8988T (cell line): ENCODE data around the gene ALOX5AP.

Source experiments
- DNase-seq: peaks from one replicate; pipeline ENCODE4 v3.0.0; 2011

ALOX5AP gene

DNA sequence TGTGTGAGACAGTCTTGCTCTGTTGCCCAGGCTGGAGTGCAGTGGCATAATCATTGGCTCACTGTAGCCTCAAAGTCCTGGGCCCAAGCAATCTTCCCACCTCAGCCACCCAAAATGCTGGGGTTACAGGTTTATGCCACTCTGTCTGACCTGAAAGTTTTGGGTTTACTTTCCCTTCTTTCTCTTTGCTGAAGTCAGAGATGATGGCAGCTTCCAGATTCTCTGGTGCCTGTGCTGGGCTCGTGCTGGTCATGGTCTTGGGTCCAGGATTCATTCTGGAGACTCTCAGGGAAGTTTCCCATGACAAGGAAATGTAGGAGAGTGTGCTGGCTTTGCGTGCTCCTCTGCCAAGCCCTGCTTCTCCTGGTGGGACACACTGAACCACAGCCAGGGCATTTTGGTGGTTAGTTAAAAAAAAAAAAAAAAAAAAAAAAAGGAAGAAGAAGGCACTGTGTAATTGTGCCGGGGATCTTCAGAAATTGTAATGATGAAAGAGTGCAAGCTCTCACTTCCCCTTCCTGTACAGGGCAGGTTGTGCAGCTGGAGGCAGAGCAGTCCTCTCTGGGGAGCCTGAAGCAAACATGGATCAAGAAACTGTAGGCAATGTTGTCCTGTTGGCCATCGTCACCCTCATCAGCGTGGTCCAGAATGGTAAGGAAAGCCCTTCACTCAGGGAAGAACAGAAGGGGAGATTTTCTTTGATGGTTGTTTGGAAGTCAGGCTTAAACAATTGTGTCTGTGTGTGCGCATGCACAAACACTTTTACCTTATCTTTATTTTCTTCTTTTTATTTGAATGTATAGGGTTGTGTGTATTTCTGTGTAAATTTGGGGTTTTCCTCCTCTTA lies at the start of gene ALOX5AP:
ALOX5AP (plus strand) TSS at position 519 of the 847 bp plus-strand sequence; CDS start at position 582, 63 bp downstream.
- DNase-seq = no peak

DNA sequence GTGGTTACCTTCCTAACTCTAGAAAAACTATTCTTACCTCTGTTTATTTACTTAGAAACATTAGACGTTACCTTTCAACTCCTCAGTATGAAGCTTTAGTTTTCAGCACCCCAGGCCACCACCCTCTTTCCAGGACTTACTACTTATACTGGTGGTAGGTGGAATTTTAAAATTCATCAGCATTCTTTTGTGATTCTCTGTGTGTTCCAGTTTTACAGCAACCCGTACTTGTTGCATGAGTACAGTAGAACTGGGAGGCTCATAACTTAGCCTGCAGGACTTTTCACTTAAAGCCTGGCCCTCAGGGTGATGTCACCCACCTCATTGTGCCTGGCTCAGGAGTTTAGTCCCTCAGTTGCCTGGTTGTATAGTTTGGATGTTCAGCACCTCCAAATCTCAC lies 49.4 kb upstream of the ALOX5AP start:
- DNase-seq = no peak

DNA sequence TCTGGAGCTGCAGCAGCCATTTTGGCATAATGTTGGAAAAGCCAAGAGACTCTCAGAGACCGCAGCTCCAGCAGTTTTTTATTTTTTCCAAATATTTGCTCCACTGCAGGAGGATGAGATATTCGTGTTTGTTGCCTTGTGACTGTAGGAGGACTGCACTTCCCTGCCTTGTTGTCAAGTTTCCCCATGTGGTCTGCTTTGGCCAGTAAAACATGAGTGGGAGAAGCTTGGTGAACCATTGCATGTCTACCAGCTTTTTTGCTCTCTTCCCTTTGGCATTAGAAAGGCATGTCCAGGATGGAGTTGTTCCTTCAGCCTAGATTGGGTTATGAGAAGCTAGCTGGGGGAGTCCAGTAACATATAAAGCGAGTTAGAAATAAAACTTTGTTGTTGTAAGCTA lies 47.7 kb upstream of the ALOX5AP start:
- no peak for DNase-seq

DNA sequence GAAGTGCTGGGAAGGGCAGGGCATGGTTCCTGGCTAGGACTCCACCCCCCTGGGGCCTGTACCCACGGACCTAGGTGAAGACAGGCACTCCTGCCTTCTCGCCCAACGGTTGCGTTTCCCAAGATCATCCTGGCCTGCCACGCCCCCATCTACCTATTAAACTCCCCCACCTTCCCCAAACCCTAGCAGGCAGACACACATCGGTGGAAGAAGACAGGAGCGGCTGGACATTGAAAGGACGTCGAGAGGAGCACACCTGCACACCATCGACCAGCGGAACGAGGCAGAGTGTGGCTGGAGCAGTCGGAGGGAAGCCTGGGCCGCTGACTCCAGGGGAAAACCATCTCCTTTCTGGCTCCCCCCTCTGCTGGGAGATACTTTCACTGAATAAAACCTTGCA lies 45.6 kb upstream of the ALOX5AP start:
- DNase-seq = no peak

DNA sequence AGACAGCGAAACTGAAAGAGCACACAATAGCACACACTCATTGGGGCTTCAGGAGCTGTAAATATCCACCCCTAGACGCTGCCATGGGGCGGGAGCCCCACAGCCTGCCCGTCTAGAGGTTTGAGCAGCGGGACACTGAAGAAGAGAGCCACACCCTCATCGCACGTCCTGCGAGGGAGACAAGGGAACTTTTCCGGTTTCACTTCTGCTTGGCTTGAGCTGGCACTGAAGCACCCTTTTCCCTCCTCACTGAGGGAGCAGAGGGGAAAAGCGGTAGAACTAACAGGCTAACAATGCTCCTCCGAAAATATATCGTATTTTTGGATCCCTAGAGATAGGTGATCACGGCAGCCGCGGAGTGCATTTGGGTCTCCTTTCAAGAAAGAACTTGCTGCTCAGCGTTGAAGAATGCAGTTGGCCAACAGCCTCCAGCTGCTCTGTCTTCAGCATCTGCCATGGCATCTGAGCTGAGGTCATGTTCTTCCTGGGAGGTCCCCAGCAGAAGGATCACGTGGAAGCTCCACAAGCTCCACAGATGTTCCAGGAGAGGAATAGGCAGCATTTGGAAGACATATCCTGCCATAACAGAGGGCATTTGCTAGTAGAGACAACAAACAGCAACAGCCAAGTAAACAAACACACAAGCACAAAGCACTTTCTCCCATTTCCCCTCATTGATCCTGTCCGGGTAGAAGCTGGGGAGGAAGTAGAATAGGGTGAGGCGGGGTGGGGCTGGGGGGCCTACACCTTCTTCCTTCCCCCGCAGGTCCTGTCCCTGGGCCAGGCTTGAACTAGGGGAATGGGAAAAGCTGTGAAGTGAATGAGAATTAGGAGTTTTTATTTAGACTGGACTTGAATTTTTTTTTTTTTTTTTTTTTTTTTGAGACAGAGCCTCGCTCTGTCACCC lies 44.8 kb upstream of the ALOX5AP start:
- DNase-seq = no peak

DNA sequence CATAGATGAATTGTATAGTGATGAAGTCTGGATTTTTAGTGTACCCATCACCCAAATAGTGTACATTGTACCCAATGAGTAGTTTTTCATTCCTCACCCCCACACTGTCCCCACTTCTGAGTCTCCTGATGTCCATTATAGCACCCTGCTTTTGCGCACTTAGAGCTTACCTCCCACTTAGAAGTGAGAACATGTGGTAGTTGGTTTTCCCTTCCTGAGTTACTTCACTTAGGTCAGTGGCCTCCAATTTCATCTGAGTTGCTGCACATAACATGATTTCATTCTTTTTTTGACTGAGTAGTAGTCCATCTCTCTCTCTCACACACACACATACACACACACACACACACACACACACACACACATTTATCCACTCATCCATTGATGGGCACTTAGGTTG lies 43.2 kb upstream of the ALOX5AP start:
- no peak for DNase-seq

DNA sequence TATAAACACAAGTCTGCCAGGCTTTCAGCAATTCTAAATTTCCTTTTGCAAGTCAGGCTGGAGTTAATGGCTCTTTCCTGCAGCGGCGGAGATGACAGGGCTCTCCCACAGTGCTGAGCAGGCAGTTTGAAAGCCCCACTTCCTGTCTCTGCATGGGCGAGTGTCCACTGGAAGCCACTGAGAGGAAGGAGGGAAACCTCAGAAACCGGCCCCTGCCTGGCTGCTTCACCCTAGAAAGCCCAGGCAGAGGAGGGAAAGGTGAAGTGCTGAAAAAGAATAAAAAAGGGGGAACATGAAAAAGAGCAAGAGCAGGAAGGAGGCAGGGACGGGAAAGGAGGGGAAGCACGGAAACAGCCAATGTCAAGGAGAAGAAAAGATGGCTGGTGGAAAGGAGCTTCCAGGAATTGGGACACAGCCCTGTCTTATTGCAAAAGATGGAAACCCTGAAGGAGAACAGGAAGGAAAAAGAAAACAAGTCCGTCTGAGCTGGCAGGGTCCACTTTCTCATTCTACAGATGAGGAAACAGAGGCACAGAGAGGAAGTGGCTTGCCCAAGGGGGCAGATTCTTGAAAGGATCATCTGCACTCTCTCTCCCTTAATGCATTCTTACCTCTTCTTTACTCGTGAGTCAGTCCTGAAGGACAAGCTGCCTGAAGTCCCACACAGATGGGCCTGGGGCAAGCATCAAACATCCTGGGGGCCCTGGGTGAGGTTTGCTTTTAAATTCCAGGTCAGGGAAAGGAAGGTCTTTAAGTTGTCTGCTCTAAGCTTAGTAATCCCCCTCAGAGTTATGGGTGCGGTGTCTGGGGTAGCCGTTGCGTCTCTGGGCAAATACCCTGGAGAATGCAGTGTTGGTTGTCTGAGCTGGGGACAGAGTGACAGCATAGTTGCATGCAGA lies 38.8 kb upstream of the ALOX5AP start:
- DNase-seq = no peak

DNA sequence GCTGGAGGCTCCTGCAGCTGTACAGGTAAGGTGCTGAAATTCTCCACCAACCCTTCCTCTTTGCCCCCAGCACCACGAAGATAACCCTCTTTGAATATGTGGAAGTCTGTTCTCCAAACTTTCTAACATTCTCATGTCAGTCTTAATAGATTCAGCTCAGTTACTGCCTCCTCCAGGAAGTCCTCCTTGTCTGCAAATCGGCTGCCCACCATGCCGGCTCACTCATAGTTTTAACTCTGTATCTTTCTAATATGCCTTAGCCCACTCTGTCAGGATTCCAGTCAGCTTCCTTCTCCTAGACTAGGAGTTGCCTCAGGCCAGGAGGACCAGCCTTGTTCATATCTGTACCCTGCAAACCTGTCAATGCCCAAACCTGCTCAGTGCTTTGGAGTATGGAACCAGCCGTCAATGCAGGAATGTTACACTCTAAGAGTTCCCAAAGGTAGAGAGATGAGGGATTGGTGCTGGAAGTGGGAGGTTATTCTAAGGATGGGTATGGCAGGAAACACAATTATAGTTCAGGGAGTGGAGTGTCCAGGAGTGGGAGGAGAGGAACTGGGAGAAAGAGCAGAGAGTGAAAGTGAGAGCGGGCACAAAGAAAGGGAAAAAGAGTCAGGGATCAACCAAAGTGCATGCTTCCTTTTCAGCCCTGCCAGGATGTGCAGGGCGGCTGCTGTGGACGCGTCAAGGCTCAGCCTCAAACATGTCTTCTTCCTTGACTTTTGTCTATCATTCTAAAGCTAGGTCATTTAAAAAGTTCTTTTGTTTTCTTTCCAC lies 38.0 kb upstream of the ALOX5AP start:
- DNase-seq = no peak

DNA sequence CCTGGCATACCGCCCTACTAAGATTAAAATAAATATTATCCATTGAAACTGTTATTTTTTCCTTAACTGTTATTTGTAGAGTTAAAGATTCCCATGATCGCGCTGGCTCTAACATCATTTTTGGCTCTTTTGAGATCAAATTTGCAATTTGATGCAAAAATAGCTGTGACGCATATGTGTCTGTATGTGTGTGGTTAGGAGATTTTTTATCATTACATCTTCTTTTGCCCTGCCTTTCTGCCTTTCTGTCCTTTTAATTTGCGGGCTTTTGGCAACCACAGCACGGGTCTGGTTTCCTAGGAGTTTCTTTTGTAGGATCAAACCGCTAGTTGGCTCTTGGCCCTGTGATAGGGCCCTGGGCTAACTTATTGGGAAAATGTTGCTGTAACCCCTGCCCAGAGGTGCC lies 37.3 kb upstream of the ALOX5AP start:
- DNase-seq = no peak

DNA sequence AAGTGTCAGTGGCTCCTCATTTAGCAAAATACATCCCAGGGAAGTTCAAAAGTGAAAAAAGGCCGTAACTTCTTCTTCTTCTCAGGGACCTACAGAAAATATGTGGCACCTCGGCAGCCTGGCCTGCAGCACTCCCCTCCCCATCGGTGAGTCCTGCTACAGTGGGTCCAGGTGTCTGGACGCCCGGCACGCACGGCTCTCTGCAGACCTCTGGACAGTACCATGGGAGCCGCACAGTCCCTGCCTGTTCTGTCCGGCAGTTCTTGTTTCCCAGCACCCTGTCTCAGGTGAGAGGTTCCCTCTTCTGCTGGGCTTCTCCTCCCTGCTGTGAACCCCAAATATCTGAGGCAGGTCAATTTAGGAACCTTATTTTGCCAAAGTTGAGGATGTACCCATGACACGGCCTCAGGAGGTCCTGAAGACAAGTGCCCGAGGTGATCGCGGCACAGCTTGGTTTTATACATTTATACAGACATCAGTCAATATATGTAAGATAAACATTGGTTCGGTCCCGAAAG lies 36.8 kb upstream of the ALOX5AP start:
- DNase-seq = no peak

DNA sequence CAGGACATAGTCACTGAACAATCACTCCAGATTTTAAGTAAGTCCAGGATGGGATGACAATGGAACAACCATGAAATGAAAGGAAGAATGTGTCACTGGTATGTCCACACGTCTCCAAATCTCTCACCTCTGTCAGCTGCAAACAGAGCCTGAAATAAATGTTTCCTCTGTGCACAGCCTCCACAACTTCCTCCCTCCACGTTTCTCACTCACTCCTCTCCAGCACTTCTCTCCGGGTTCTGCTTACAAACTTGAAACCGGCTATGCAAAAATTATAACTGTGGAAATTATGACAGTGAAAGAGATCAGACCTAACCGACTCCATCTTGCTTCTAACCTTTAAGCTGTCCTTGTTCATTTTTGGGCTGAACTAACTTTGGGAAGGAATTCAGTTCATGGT lies 35.0 kb upstream of the ALOX5AP start:
- DNase-seq = no peak

DNA sequence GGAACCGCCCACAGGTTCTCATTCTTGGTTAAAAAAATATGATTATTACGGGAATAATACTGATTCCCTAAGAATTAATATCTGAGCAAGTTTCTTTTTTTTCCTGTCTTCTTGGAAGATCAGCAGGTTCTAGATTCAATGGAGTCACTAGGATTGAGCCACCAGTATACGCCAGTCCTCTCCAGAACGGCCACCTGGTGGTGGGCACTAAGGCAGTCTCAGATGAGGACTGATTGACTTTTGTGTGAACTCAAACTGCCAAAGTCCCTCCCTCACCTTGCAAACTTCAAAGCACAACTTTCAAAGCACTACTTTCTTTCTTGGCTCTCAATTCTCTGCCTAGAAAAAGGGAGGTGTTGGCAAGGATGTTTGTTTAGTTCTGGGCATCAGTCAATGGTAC lies 33.3 kb upstream of the ALOX5AP start:
- no peak for DNase-seq

DNA sequence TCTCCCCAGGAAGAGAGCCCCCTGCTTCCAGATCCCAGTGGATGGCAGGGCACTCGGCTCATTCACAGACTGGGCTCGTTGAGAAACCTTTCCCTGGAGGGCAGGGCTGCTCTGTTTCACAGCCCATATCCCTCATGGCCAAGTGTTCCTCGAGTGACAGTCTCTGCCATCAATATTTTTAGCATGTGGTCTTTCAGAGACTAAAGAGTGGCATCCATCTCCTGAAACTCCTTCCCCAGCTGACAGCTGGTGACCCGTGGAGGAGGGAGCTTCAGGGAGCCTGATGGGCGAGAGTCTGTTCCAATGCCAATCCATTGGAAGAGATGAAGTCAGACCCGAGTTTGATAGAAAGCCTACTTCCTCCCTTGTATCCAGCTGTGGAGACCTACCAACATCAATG lies 30.7 kb upstream of the ALOX5AP start:
- DNase-seq = no peak

DNA sequence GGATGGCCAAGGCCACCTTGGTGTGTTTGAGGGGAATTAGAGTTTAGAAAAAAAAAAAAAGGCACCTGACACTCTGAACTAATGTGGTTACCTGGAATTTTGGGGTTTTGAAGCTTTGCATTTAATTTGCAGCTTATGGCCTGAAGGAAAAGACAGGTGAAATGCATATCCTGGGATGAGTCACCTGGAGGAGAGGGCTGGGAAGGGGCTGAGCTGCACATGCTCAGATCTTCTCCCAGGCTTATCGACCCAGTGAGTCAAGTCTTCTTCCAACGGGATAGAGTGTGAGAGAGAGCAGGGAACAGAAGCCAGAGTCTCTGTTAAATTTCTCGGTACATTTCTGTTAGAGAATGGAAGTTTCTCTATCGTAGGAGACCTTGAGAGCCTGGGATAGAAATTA lies 29.7 kb upstream of the ALOX5AP start:
- no peak for DNase-seq

DNA sequence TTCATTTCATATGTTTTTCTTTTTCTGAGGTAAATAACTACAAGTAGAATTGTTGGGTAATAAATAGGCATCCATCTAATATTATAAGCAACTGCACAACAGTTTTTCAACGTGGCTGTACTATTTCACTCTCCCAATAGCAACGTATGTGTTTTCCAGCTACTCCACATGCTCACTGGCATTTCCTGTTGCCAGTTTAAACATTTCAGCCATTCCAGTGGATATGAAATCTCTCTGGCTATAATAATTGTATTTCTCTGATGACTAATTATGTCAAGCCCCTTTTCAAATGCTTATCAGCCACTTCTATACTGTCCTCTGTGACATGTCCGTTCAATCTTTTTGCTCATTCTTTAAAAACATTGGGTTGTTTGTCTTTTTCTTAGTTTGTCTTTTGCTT lies 26.8 kb upstream of the ALOX5AP start:
- no peak for DNase-seq

DNA sequence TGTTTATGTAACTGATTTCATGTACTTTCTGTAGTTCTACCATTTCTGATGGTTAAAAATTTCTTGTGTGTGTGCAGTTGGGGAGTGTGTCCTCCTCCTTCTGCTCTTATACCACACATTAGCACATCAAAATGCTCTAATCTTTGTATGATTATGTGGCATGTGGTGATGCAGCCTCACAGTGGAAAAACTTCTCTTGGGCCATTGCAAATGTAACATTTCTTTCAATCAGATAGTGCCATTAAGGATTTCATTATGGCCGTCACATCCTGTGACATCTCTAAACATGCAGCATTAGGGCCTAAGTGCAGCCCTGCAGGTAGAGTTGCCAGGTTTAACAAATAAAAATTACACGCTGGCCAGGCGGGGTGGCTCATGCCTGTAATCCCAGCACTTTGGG lies 24.9 kb upstream of the ALOX5AP start:
- DNase-seq = no peak

DNA sequence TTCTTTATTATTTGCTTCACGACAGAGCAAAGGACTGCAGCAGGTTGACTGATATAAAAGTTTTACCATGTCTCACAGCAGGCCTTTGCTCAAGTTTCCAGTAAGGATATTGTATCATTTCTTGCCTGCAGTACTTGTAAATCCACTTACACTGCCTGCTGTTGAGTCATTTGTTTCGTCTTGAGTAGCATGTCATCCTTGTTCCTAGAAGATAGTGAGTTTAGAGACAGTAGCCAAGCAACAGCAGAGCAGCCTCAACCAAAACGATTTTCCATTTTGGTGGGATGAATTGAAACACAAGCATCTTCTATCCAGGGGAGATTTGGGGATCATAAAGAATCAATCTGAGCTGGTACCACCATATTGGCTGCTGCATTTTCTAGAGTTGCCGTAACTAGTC lies 24.0 kb upstream of the ALOX5AP start:
- DNase-seq = no peak

DNA sequence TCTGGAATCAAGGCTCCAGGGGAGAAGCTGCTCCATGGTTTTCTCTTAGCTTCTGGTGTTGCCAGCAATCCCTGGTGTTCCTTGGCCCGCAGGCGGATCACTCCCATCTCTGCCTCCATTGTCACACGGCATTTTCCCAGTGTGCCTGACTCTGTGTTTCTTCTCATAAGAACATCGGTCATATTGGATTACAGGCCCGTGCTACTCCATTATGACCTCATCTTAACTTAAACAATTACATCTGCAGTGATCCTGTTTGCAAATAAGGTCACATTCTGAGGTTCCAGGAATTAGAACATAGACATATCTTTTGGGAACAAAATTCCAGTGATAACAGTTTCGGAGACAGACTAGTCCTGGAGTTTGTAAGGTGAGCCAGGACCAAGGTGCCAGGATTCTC lies 23.5 kb upstream of the ALOX5AP start:
- no peak for DNase-seq

DNA sequence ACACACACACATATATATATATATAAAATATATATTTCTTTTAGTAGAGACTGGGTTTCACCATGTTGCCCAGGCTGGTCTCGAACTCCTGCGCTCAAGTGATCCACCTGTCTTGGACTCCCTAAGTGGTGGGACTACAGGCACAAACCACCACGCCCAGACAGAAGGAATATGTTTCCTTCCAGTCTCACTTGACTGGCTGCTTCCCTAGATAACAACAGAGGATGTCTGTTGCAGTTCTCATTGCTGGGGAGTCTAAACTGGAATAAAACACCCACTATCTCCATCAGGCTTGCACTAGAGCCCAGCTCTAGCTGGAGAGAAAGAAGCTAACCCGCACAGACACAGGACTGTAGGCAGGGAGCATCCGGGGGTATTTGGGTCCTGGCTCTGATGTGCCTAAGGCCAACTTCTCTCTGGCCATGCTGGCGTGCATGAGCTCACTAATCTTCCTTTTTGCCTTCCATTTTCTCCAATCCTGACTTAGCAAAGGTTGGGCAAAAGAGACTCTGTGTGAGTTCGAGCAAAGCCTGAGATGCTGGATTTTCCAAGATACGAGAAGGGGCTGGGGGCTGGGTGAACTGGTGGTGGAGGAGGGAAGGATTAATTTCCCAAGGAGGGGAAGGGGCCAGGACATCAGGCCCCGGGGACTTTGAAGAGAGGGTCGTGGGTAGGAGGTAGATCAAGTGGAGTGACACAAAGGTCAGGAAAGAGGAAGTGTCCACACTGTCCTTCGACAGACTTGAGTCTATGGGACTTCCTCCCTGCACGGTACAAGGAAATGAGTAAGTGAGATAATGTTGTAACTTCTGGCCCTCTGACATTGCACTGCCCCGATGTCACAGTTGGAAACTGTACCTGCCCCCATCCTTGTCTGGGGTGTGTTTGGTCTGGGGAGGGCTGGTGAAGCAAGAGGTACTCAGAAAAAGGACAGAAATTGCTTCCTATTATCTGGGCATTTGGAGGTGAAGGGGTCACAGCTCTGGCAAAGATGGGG lies 22.5 kb upstream of the ALOX5AP start:
- DNase-seq = no peak

DNA sequence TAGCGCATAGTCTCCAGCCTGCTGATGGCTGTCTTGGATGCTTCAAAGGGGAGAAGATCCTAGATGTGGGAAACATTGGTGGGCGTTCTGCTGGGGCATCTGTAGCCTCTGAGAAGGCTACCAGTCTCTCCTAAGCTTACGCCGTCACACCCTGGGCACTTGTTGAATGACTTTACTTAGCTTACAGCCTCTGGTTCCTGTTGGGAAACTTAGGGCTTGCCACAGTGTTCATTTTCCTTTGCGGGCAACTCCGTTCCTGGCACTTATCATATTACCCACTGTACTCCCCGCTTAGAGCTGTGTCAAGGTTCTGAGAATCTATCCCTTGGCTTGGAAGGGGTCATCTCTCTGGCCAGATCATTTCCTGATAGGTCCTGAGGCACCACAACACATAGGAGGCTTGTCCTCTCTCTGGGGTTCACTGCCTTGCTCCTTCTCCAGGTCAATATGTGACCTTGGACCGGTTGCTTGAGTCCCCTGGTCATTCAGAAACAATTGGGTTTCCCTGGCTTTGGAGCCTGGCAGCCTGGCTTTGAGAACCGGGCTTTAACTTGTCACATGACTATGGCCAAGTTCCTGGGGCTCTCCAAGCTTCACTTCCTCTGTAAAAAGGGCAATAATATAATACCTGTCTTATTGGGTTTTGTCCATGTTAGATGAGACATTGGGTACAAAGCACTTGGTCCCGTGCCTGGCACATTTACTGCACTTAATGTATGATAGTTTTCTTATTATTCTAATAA lies 20.5 kb upstream of the ALOX5AP start:
- DNase-seq = no peak
